ENCODE data around the gene DLG2. TPM values are rescaled to one million over a fixed set of nuclear protein-coding genes. Genes with fewer than 3 reads are reported as not detected.

DLG2 gene
- total RNA-seq, 1 donor from 2014 or later = 5.1 TPM

GRCh38 chr11:83510530-83511460 lies 2116.3 kb downstream of the DLG2 start:
- Mint-ChIP-seq H3K36me3 (ENCODE audit: low read depth, unreplicated experiment) (no peaks in the 10 kb centered on the region), H3K27ac (ENCODE audit: unreplicated experiment) (no peak overlapping the region), H3K4me3 (ENCODE audit: unreplicated experiment) (no peak overlapping the region), H3K27me3 (ENCODE audit: unreplicated experiment) (no peaks in the 10 kb centered on the region), H3K9me3 (ENCODE audit: unreplicated experiment) (no peaks in the 10 kb centered on the region), H3K4me1 (ENCODE audit: unreplicated experiment) (no peaks in the 10 kb centered on the region)
- DNase-seq (ENCODE audit: low spot score) = no peak
- TF ChIP-seq CTCF (IDR thresholded peaks at IDR 0.05; ENCODE audit: unreplicated experiment) = no peak

DNA sequence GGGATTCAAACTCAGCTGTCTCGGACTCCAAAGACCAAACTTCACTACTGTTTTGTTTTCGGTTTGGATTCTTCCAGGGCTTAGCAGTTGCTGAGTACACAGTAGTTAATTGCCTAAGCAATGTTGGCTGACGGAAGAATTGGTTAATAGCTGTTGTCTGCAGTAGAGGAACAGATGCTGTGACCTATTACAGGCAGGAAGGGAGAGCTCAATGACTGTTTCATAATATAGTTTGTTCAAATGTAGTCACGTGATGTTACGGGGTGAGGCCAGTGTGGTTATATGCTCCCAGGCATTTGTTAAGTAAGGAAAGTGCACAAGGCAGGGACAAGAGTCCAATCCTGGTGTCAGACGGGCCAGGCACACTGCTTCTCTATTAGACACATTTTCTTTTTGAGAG lies 2118.3 kb downstream of the DLG2 start:
- H3K36me3 Mint-ChIP-seq (ENCODE audit: low read depth, unreplicated experiment) = no peaks in the 10 kb centered on the region
- H3K4me3 Mint-ChIP-seq (ENCODE audit: unreplicated experiment) = no peak overlapping the region
- H3K27ac Mint-ChIP-seq (ENCODE audit: unreplicated experiment) = no peak overlapping the region
- H3K9me3 Mint-ChIP-seq (ENCODE audit: unreplicated experiment) = no peaks in the 10 kb centered on the region
- no peaks in the 10 kb centered on the region for H3K4me1 Mint-ChIP-seq (ENCODE audit: unreplicated experiment)
- no peak for DNase-seq (ENCODE audit: low spot score)
- no peaks in the 10 kb centered on the region for H3K27me3 Mint-ChIP-seq (ENCODE audit: unreplicated experiment)
- TF ChIP-seq CTCF (IDR thresholded peaks at IDR 0.05; ENCODE audit: unreplicated experiment) = no peak

DNA sequence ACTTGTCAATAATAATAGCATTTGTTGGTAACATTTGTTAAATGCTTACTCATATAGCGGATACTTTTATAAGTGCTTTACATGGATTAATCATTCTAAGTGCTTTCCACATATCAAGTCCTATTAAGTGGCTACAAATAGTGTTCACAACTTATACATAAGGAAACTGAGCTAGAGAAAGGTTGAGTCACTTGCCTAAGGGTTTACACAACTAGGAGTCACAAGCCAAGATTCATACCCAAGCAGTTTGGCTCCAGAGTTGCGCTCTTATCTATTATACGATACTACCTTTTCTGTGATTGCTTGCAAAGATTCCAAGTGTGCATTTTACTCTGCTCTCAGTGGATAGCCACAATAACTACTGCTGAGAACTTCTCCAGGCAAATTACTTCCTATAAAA lies 2125.1 kb downstream of the DLG2 start:
- Mint-ChIP-seq H3K4me1 (ENCODE audit: unreplicated experiment) (no peaks in the 10 kb centered on the region), H3K27me3 (ENCODE audit: unreplicated experiment) (no peaks in the 10 kb centered on the region), H3K36me3 (ENCODE audit: low read depth, unreplicated experiment) (no peaks in the 10 kb centered on the region), H3K4me3 (ENCODE audit: unreplicated experiment) (no peak overlapping the region), H3K27ac (ENCODE audit: unreplicated experiment) (no peak overlapping the region), H3K9me3 (ENCODE audit: unreplicated experiment) (no peaks in the 10 kb centered on the region)
- no peak for TF ChIP-seq CTCF (IDR thresholded peaks at IDR 0.05; ENCODE audit: unreplicated experiment)
- DNase-seq (ENCODE audit: low spot score) = no peak

DNA sequence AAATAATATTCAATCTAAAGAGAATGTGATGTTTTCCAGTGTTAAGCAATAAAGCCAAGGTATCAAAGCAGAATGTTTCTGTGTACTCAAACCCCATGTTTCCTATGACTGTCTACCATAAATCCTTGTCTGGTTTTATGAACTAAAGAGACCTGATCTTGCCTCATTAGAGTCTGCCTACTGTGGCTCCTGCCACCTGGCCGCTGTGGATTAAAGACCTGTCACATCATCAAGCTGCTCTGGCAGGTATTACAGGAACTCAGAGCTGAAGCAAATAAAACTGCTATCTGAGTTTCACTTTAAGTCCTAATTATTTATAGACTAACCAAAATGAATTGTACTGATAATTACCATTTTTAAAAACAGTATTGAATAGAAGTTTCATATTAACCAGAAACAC lies 2133.2 kb downstream of the DLG2 start:
- no peaks in the 10 kb centered on the region for H3K27me3 Mint-ChIP-seq (ENCODE audit: unreplicated experiment)
- no peak for DNase-seq (ENCODE audit: low spot score)
- H3K27ac Mint-ChIP-seq (ENCODE audit: unreplicated experiment) = no peak overlapping the region
- no peaks in the 10 kb centered on the region for H3K4me1 Mint-ChIP-seq (ENCODE audit: unreplicated experiment)
- H3K36me3 Mint-ChIP-seq (ENCODE audit: low read depth, unreplicated experiment) = no peaks in the 10 kb centered on the region
- H3K4me3 Mint-ChIP-seq (ENCODE audit: unreplicated experiment) = no peak overlapping the region
- H3K9me3 Mint-ChIP-seq (ENCODE audit: unreplicated experiment) = no peaks in the 10 kb centered on the region
- no peak for TF ChIP-seq CTCF (IDR thresholded peaks at IDR 0.05; ENCODE audit: unreplicated experiment)

DNA sequence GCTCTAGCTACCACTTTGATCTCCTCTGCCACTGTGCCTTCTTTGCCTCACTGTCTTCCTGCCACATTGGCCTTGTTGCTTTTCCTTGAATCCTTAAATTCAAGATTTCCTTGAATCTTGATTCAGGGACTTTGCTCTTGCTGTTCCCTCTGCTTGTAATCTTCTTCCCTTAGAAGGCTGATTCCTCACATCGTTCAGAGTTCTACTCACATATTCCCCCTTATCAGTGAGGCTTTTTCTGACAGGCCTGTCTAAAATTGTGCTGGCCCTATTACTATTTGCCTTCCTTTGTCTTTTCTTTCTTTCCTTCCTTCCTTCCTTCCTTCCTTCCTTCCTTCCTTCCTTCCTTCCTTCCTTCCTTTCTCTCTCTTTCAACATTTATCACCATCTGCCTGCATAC lies 2134.1 kb downstream of the DLG2 start:
- no peak for DNase-seq (ENCODE audit: low spot score)
- Mint-ChIP-seq H3K27ac (ENCODE audit: unreplicated experiment) (no peak overlapping the region), H3K9me3 (ENCODE audit: unreplicated experiment) (no peaks in the 10 kb centered on the region), H3K4me3 (ENCODE audit: unreplicated experiment) (no peak overlapping the region), H3K4me1 (ENCODE audit: unreplicated experiment) (no peaks in the 10 kb centered on the region), H3K27me3 (ENCODE audit: unreplicated experiment) (no peaks in the 10 kb centered on the region), H3K36me3 (ENCODE audit: low read depth, unreplicated experiment) (no peaks in the 10 kb centered on the region)
- TF ChIP-seq CTCF (IDR thresholded peaks at IDR 0.05; ENCODE audit: unreplicated experiment) = no peak
